WTC11 (cell line): ENCODE data around the gene IL1RAPL2. TPM values are rescaled to one million over a fixed set of nuclear protein-coding genes. Genes with fewer than 3 reads are reported as not detected.

Experiments
- ATAC-seq: fragments of 200-7000 bp; cut with Tn5 transposase; 2 replicates; pipeline ENCODE4 v1.10.0; 2021; ENCODE audit warnings: mild to moderate bottlenecking, moderate library complexity
- CTCF ChIA-PET: fragments of 300-600 bp; sonication (Branson Sonifier 250); formaldehyde crosslinking; loops from one replicate; lab custom pipeline; 2021; ENCODE audit warnings: antibody characterized with exemption; lab: Charles Lee
- POLR2A ChIA-PET: fragments of 350-600 bp; sonication (Branson Sonifier 250); formaldehyde crosslinking; loops from one replicate; lab custom pipeline; 2021; ENCODE audit warnings: antibody characterized with exemption; lab: Charles Lee
- DNase-seq: peaks from one replicate; pipeline ENCODE4 v3.0.0; 2021; ENCODE audit warnings: low spot score
- H3K27ac Mint-ChIP-seq: 2 replicates; pipeline ENCODE4 v1.8.0; 2021; ENCODE audit warnings: mixed read lengths
- H3K27me3 Mint-ChIP-seq: 2 replicates; pipeline ENCODE4 v1.8.0; 2021; ENCODE audit warnings: low read depth, mild to moderate bottlenecking, moderate library complexity, mixed read lengths
- H3K36me3 Mint-ChIP-seq: 2 replicates; pipeline ENCODE4 v1.8.0; 2021; ENCODE audit warnings: mixed read lengths
- H3K4me1 Mint-ChIP-seq: 2 replicates; pipeline ENCODE4 v1.8.0; 2022; ENCODE audit warnings: mixed read lengths
- H3K4me3 Mint-ChIP-seq: 2 replicates; pipeline ENCODE4 v1.8.0; 2021; ENCODE audit warnings: mild to moderate bottlenecking, moderate library complexity, mixed read lengths
- H3K9me3 Mint-ChIP-seq: 2 replicates; pipeline ENCODE4 v1.8.0; 2021; ENCODE audit warnings: mixed read lengths
- AR ChIP-seq: fragments of 250-450 bp; sonication (Bioruptor Pico); IDR thresholded peaks from 2 replicates; pipeline ENCODE4 v1.9.0; 2021; ENCODE audit warnings: mild to moderate bottlenecking
- ATF3 ChIP-seq: sonication (generic); formaldehyde crosslinking; conservative IDR thresholded peaks from 2 replicates; pipeline ENCODE4 v1.8.1; 2022; ENCODE audit warnings: mild to moderate bottlenecking, missing genetic modification reagents
- ATF6 ChIP-seq: sonication (generic); formaldehyde crosslinking; IDR thresholded peaks from 2 replicates; pipeline ENCODE4 v1.8.1; 2023; ENCODE audit warnings: mild to moderate bottlenecking, missing genetic modification reagents
- CREB1 ChIP-seq: sonication (generic); formaldehyde crosslinking; IDR thresholded peaks from 2 replicates; pipeline ENCODE4 v1.8.0; 2023; ENCODE audit warnings: mild to moderate bottlenecking, missing genetic modification reagents
- CREM ChIP-seq: sonication (generic); formaldehyde crosslinking; IDR thresholded peaks from 2 replicates; pipeline ENCODE4 v1.8.1; 2022; ENCODE audit warnings: mild to moderate bottlenecking, missing genetic modification reagents, moderate library complexity
- ETV6 ChIP-seq: sonication (generic); formaldehyde crosslinking; IDR thresholded peaks from 2 replicates; pipeline ENCODE4 v1.8.1; 2022; ENCODE audit warnings: mild to moderate bottlenecking, missing genetic modification reagents
- FOXP4 ChIP-seq: sonication (generic); formaldehyde crosslinking; IDR thresholded peaks from 2 replicates; pipeline ENCODE4 v1.8.0; 2022; ENCODE audit warnings: mild to moderate bottlenecking, missing genetic modification reagents
- GRHL2 ChIP-seq: fragments of 250-450 bp; sonication (Bioruptor Pico); IDR thresholded peaks from 2 replicates; pipeline ENCODE4 v1.8.0; 2022; ENCODE audit warnings: mild to moderate bottlenecking, moderate library complexity; ENCODE audit not compliant: insufficient replicate concordance, severe bottlenecking
- MLX ChIP-seq: sonication (generic); formaldehyde crosslinking; IDR thresholded peaks from 2 replicates; pipeline ENCODE4 v1.8.1; 2023; ENCODE audit warnings: mild to moderate bottlenecking, missing genetic modification reagents, moderate library complexity
- NFE2L1 ChIP-seq: sonication (generic); formaldehyde crosslinking; IDR thresholded peaks from 2 replicates; pipeline ENCODE4 v1.8.1; 2023; ENCODE audit warnings: missing genetic modification reagents
- SMAD3 ChIP-seq: sonication (generic); formaldehyde crosslinking; IDR thresholded peaks from 2 replicates; pipeline ENCODE4 v1.8.0; 2022; ENCODE audit warnings: missing genetic modification reagents, mild to moderate bottlenecking, borderline replicate concordance
- TEAD1 ChIP-seq: sonication (generic); formaldehyde crosslinking; IDR thresholded peaks from 2 replicates; pipeline ENCODE4 v1.8.0; 2022; ENCODE audit warnings: mild to moderate bottlenecking, missing genetic modification reagents
- ZBTB21 ChIP-seq: sonication (generic); formaldehyde crosslinking; IDR thresholded peaks from 2 replicates; pipeline ENCODE4 v1.8.1; 2023; ENCODE audit warnings: mild to moderate bottlenecking, missing genetic modification reagents, borderline replicate concordance
- ZNF121 ChIP-seq: sonication (generic); formaldehyde crosslinking; IDR thresholded peaks from 2 replicates; pipeline ENCODE4 v1.8.0; 2023; ENCODE audit warnings: missing genetic modification reagents
- ZNF281 ChIP-seq: sonication (generic); formaldehyde crosslinking; IDR thresholded peaks from 2 replicates; pipeline ENCODE4 v1.8.0; 2023; ENCODE audit warnings: mild to moderate bottlenecking, missing genetic modification reagents
- ZNF425 ChIP-seq: fragments of 250-450 bp; sonication (Bioruptor Pico); conservative IDR thresholded peaks from 2 replicates; pipeline ENCODE4 v1.9.0; 2021; ENCODE audit warnings: mild to moderate bottlenecking
- ZNF671 ChIP-seq: fragments of 250-450 bp; sonication (Bioruptor Pico); IDR thresholded peaks from 2 replicates; pipeline ENCODE4 v1.8.0; 2021; ENCODE audit warnings: mild to moderate bottlenecking
- total RNA-seq: library from RNA; stranded (reverse); gene quantifications from 3 replicates; pipeline ENCODE4 v1.2.3, GENCODE V29; 2021

The IL1RAPL2 gene
- total RNA-seq, 1 experiment from 2014 or later: 0.09 TPM

GRCh38 chrX:105526431-105526830, 960.4 kb downstream of the IL1RAPL2 start:
- Mint-ChIP-seq H3K4me1 (peaks cover 10% of the 10 kb centered on the region), H3K36me3 (no peaks in the 10 kb centered on the region), H3K4me3 (no peak overlapping the region), H3K27ac (no peak overlapping the region), H3K27me3 (no peaks in the 10 kb centered on the region), H3K9me3 (0 out of 2 replicates have a peak, but pooled peaks cover 6% of the 10 kb centered on the region)
- CTCF ChIA-PET: no interaction called here
- TF ChIP-seq NFE2L1 (CRISPR knock-in tag) (no peak), ATF6 (CRISPR knock-in tag) (no peak), GRHL2 (CRISPR knock-in tag) (no peak), ZNF425 (no peak), AR (CRISPR knock-in tag) (no peak), ZNF281 (no peak), MLX (no peak), TEAD1 (CRISPR knock-in tag) (no peak)
- ATAC-seq (no peak), DNase-seq (no peak)
- POLR2A ChIA-PET: no interaction called here

- no peak overlapping the region for H3K4me3 Mint-ChIP-seq
- ATAC-seq: no peak
- 0 out of 2 replicates have a peak, but pooled peaks cover 7% of the 10 kb centered on the region for H3K9me3 Mint-ChIP-seq
- CTCF ChIA-PET: no interaction called here
- no peaks in the 10 kb centered on the region for H3K27me3 Mint-ChIP-seq
- H3K4me1 Mint-ChIP-seq: peaks cover 10% of the 10 kb centered on the region
- POLR2A ChIA-PET: no interaction called here
- no peaks in the 10 kb centered on the region for H3K36me3 Mint-ChIP-seq
- TF ChIP-seq NFE2L1 (CRISPR knock-in tag) (no peak), CREM (CRISPR knock-in tag) (no peak)
- TF ChIP-seq, all 79 proteins: peak for 0
- DNase-seq: no peak
- H3K27ac Mint-ChIP-seq: 0 out of 2 replicates have a peak overlapping the region, but pooled peaks have one; percentile 91
Measured at GRCh38 chrX:105527759-105528158, 961.8 kb downstream of the IL1RAPL2 start.

- H3K27ac Mint-ChIP-seq: no peak overlapping the region
- ATAC-seq: no peak
- TF ChIP-seq ZNF121 (CRISPR knock-in tag) (no peak), ETV6 (CRISPR knock-in tag) (no peak), SMAD3 (CRISPR knock-in tag) (no peak), ZBTB21 (CRISPR knock-in tag) (no peak), TEAD1 (CRISPR knock-in tag) (no peak), CREB1 (CRISPR knock-in tag) (no peak), ZNF671 (CRISPR knock-in tag) (no peak), ATF3 (CRISPR knock-in tag) (no peak), FOXP4 (no peak)
Measured at GRCh38 chrX:105533951-105534350, 968.0 kb downstream of the IL1RAPL2 start.

More at GRCh38 chrX:105533951-105534350, 968.0 kb downstream of the IL1RAPL2 start:
- DNase-seq: no peak
- ChIA-PET CTCF (no interaction called here), POLR2A (no interaction called here)
- no peaks in the 10 kb centered on the region for H3K36me3 Mint-ChIP-seq
- no peaks in the 10 kb centered on the region for H3K27me3 Mint-ChIP-seq
- no peaks in the 10 kb centered on the region for H3K4me1 Mint-ChIP-seq
- 0 out of 2 replicates have a peak, but pooled peaks cover 7% of the 10 kb centered on the region for H3K9me3 Mint-ChIP-seq
- H3K4me3 Mint-ChIP-seq: no peak overlapping the region
